DOHH2 (cell line): ENCODE data around the gene TUBA4A.

Experiments used
- H3F3A ChIP-seq: fragments of 200-600 bp; sonication (generic), shearing (Covaris generic); 2 replicates; pipeline ENCODE4 v1.6.0; 2016; ENCODE audit warnings: antibody characterized with exemption, mild to moderate bottlenecking; ENCODE audit not compliant: control insufficient read depth, insufficient read depth
- H3K27ac ChIP-seq: fragments of 200-600 bp; sonication (generic); 2 replicates; pipeline ENCODE4 v1.5.1; 2014; ENCODE audit warnings: low read depth, mild to moderate bottlenecking, low read length, moderate library complexity
- H3K27me3 ChIP-seq: fragments of 200-600 bp; sonication (generic); 2 replicates; pipeline ENCODE4 v1.6.1; 2014; ENCODE audit warnings: mild to moderate bottlenecking, low read length, mixed read lengths; ENCODE audit not compliant: control insufficient read depth
- H3K36me3 ChIP-seq: fragments of 200-600 bp; sonication (generic); 2 replicates; pipeline ENCODE4 v1.6.1; 2014; ENCODE audit warnings: mild to moderate bottlenecking, low read length, moderate library complexity, mixed read lengths; ENCODE audit not compliant: control insufficient read depth
- H3K4me1 ChIP-seq: fragments of 200-600 bp; sonication (generic); 2 replicates; pipeline ENCODE4 v1.6.1; 2014; ENCODE audit warnings: mild to moderate bottlenecking, low read length, mixed read lengths; ENCODE audit not compliant: control insufficient read depth
- H3K4me2 ChIP-seq: fragments of 200-600 bp; sonication (generic); 2 replicates; pipeline ENCODE4 v1.6.0; 2014; ENCODE audit warnings: mild to moderate bottlenecking, low read length, moderate library complexity
- H3K4me3 ChIP-seq: fragments of 200-600 bp; sonication (generic); 2 replicates; pipeline ENCODE4 v1.5.1; 2014; ENCODE audit warnings: mild to moderate bottlenecking, low read length, mixed read lengths
- H3K79me2 ChIP-seq: fragments of 200-600 bp; sonication (generic); 2 replicates; pipeline ENCODE4 v1.6.1; 2014; ENCODE audit warnings: mild to moderate bottlenecking, low read length, mixed read lengths; ENCODE audit not compliant: control insufficient read depth
- H3K9me2 ChIP-seq: fragments of 200-600 bp; sonication (generic); replicated peaks from 2 replicates; pipeline ENCODE4 v1.6.1; 2014; ENCODE audit warnings: mild to moderate bottlenecking, low read length, mixed read lengths; ENCODE audit not compliant: control insufficient read depth
- H3K9me3 ChIP-seq: fragments of 200-600 bp; sonication (generic); 2 replicates; pipeline ENCODE4 v1.6.1; 2014; ENCODE audit warnings: antibody characterized with exemption, low read length, mixed read lengths; ENCODE audit not compliant: control insufficient read depth, insufficient read depth
- H4K20me1 ChIP-seq: fragments of 200-600 bp; sonication (generic); 2 replicates; pipeline ENCODE4 v1.6.0; 2014; ENCODE audit warnings: low read depth, mild to moderate bottlenecking, antibody characterized with exemption, low read length, moderate library complexity; ENCODE audit not compliant: control insufficient read depth, insufficient read depth
- CTCF ChIP-seq: fragments of 200-600 bp; sonication (generic); IDR thresholded peaks from one replicate; pipeline ENCODE4 v1.5.1; 2014; ENCODE audit warnings: antibody characterized with exemption, mild to moderate bottlenecking, low read depth, low read length; ENCODE audit not compliant: poor library complexity, severe bottlenecking
- EZH2phosphoT487 ChIP-seq: fragments of 200-600 bp; sonication (generic); IDR thresholded peaks from 2 replicates; pipeline ENCODE4 v1.6.1; 2017; ENCODE audit warnings: borderline replicate concordance, mild to moderate bottlenecking, antibody characterized with exemption, low read length, moderate library complexity, mixed read lengths

Gene TUBA4A

GRCh38 chr2:219228041-219228910 lies 25.4 kb downstream of the TUBA4A start:
- peaks cover 31% of the 10 kb centered on the region for H3K4me1 ChIP-seq
- no peaks in the 10 kb centered on the region for H3K9me3 ChIP-seq
- no peaks in the 10 kb centered on the region for H3K27me3 ChIP-seq
- H4K20me1 ChIP-seq, result no peaks in the 10 kb centered on the region
- H3K4me3 ChIP-seq, result peak overlapping the region; percentile 88
- H3K79me2 ChIP-seq, result peaks cover 53% of the 10 kb centered on the region
- H3K4me2 ChIP-seq, result peak overlapping the region; percentile 84
- no peaks in the 10 kb centered on the region; the same call in 1 of the 2 replicates for H3F3A ChIP-seq
- TF ChIP-seq CTCF (no peak), EZH2phosphoT487 (no peak)
- peak overlapping the region; percentile 72; the same call in 1 of the 2 replicates for H3K27ac ChIP-seq
- H3K9me2 ChIP-seq, result no peaks in the 10 kb centered on the region
- peaks cover 74% of the 10 kb centered on the region for H3K36me3 ChIP-seq

DNA sequence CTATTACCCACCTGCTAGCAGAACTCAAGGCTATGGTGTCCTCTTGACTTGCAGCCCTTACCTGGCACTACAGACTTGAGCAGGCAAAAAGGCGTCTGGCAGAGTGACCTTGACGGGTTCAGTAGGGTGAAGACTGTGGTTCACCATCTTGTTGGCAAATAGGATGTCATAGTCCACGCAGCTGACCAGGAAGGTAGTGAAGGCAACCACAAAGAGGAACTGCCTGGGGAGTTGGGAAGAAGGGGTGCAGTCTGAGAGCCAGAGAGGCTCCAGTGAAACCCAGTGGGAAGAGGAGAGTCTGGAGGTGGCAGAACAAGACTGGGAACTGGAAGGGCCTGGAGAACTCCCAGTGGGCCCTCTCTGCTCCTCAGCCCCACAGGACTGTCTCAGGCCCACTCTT lies 28.4 kb downstream of the TUBA4A start:
- no peaks in the 10 kb centered on the region for H3K9me2 ChIP-seq
- H3F3A ChIP-seq, result no peaks in the 10 kb centered on the region
- peaks cover 68% of the 10 kb centered on the region for H3K36me3 ChIP-seq
- no peaks in the 10 kb centered on the region for H3K9me3 ChIP-seq
- no peak overlapping the region for H3K4me2 ChIP-seq
- no peaks in the 10 kb centered on the region for H4K20me1 ChIP-seq
- no peaks in the 10 kb centered on the region for H3K27me3 ChIP-seq
- H3K4me1 ChIP-seq, result peaks cover 12% of the 10 kb centered on the region
- H3K79me2 ChIP-seq, result peaks cover 29% of the 10 kb centered on the region
- TF ChIP-seq EZH2phosphoT487 (no peak), CTCF (no peak)
- no peak overlapping the region for H3K4me3 ChIP-seq
- H3K27ac ChIP-seq, result no peak overlapping the region

GRCh38 chr2:219223831-219224610 lies 29.7 kb downstream of the TUBA4A start:
- H3K4me2 ChIP-seq, result no peak overlapping the region
- H3K27me3 ChIP-seq, result no peaks in the 10 kb centered on the region
- peaks cover 78% of the 10 kb centered on the region for H3K36me3 ChIP-seq
- no peaks in the 10 kb centered on the region for H4K20me1 ChIP-seq
- H3F3A ChIP-seq, result no peaks in the 10 kb centered on the region
- H3K79me2 ChIP-seq, result peaks cover 21% of the 10 kb centered on the region
- no peak overlapping the region for H3K27ac ChIP-seq
- no peak for TF ChIP-seq EZH2phosphoT487
- TF ChIP-seq CTCF, result no peak
- no peaks in the 10 kb centered on the region for H3K9me3 ChIP-seq
- H3K4me3 ChIP-seq, result no peak overlapping the region
- no peaks in the 10 kb centered on the region for H3K9me2 ChIP-seq
- H3K4me1 ChIP-seq, result peaks cover 16% of the 10 kb centered on the region
